Loucy (cell line): Measurements from ENCODE around the gene GRB7.

ENCODE experiments used
- EZH2phosphoT487 ChIP-seq: fragments of 200-600 bp; IDR thresholded peaks from 2 replicates; pipeline ENCODE4 v1.6.1; 2018; ENCODE audit warnings: antibody characterized with exemption, mild to moderate bottlenecking, moderate library complexity, borderline replicate concordance
- TF ChIP-seq, protein P1 (sequence below): fragments of 200-600 bp; sonication (generic); conservative IDR thresholded peaks from 2 replicates; pipeline ENCODE4 v1.5.1; 2014; ENCODE audit warnings: mild to moderate bottlenecking, antibody characterized with exemption, low read length

- TF ChIP-seq, protein P1, sequence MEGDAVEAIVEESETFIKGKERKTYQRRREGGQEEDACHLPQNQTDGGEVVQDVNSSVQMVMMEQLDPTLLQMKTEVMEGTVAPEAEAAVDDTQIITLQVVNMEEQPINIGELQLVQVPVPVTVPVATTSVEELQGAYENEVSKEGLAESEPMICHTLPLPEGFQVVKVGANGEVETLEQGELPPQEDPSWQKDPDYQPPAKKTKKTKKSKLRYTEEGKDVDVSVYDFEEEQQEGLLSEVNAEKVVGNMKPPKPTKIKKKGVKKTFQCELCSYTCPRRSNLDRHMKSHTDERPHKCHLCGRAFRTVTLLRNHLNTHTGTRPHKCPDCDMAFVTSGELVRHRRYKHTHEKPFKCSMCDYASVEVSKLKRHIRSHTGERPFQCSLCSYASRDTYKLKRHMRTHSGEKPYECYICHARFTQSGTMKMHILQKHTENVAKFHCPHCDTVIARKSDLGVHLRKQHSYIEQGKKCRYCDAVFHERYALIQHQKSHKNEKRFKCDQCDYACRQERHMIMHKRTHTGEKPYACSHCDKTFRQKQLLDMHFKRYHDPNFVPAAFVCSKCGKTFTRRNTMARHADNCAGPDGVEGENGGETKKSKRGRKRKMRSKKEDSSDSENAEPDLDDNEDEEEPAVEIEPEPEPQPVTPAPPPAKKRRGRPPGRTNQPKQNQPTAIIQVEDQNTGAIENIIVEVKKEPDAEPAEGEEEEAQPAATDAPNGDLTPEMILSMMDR, result no peak
- no peak for TF ChIP-seq EZH2phosphoT487
Measured at GRCh38 chr17:39714234-39714633, 23.5 kb upstream of the GRB7 start.
